SKM-1 treated with dmso at 0.1 percent for 144 hours (cell line): ENCODE data around the gene ADAMTSL3.
"Not testable (repeated sequence)": the region's sequence is repeated elsewhere in the genome, so short reads cannot be mapped to it uniquely, and the experiment has no call there.

ENCODE experiments used
- DNase-seq: peaks from one replicate; lab custom pipeline; 2025; ENCODE audit not compliant: unreplicated experiment; lab: John Stamatoyannopoulos, UW

Gene ADAMTSL3

GRCh38 chr15:84003791-84004503, 350.0 kb downstream of the ADAMTSL3 start:
- DNase-seq: no peak

DNA sequence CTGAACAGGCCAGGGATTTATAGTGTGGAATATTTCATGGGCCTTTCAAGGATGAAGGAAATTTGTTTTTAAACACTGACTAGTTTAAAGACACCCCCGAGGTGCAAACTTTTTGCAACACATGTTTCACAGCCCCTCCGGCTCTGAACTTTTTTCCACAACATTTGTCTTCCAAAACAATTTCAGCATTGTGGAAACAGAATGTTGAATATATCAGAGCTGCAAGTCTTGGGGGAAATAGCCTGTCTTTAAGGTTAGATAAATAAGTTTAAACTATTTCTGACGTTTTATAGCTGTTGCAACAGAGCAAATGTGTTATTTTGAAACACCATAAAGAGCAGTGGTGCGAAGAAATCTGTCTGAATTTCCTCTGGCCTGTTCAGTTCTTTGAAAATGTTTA, 352.5 kb downstream of the ADAMTSL3 start:
- no peak for DNase-seq

GRCh38 chr15:84009616-84010015, 355.7 kb downstream of the ADAMTSL3 start:
- no peak for DNase-seq

- no peak for DNase-seq
Measured at GRCh38 chr15:84010246-84010645, 356.3 kb downstream of the ADAMTSL3 start.

DNA sequence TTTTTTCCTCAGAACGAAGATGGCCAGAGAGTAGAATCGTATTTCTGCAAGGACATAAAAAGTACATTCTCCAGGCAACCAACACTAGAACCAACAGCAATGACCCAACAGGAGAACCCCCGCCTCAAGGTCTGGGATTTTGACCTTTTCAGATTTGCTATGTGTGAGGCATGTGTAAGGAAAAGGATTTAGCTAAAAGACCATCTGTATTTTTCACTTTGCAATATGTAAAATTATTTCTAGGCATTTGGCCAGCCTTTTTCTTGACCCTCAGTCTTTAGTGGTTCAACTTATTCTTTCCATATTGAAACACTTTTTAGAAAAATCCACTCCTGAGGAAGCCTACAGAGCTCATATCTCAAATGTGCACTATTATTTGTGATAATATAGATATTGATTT, 362.4 kb downstream of the ADAMTSL3 start:
- DNase-seq: no peak

DNA sequence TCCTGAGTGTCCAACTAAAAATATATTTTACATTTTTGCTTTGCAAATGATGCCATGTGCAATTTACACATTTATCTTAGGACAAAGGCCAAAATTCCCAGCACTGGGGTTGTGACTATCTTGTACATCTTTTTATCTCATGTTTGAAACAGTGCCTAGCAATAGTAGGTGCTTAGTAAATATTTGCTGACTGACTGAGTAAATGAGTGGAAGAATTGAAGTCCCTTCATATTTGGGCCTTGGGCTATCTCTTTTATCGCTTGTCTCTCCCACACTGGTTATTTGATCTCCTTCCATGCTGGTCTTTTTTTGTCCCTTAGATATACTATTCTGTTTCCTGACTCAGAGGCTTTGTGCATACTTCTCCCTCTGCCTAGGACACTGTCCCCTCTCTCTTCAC, 368.6 kb downstream of the ADAMTSL3 start:
- no peak for DNase-seq

DNA sequence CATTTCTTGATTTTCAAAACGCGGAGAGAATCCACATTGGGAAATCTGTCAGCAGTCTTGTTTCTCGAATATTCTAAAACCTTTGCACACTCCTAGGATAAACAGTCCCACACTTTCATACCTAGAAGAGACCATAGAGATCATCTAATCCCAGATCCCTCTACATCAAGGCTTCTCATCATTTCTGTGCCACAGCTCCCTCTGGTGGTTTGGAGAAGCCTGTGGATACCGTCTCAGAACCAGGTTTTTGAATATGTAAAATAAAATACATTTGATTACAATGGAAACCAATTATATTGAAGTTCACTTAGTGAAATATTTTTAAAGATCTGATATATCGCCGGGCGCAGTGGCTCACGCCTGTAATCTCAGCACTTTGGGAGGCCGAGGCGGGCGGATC, 369.7 kb downstream of the ADAMTSL3 start:
- DNase-seq: no peak

DNA sequence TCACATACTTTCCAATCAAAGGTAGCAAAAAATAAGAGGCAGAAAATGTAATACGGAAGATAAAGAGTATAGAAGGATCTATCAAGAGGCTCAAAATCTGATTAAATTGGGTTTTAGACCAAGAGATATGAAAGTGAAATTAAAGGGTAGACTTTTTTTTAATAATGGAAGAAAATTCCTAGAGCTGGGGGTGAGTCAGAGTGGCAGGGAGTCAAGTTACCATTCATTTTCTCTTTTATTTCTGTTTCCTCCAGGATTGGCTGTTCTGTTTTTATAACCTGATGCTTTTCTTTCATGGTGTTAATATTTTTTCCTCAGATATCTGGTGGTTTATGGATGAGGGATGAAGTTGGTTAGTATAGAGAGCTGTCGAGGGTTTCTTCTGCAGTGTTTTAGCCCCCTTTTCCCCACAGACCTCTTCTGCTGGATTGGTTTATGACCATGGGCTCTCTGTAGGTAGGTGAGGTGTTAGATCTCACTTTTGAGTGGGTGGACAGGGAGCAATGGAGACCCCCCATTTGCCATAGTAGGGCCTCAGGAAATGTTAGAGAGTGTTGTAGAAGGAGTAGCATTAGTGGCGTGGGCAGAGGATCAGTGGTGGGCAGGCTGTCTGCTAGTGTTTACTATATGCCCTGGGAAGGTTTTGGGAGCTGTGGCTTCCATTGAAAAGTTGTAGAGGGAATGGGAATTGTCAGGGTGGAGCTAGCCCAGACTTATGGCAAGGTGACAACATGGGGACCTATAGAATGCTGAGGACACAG, 380.1 kb downstream of the ADAMTSL3 start:
- DNase-seq: no peak

DNA sequence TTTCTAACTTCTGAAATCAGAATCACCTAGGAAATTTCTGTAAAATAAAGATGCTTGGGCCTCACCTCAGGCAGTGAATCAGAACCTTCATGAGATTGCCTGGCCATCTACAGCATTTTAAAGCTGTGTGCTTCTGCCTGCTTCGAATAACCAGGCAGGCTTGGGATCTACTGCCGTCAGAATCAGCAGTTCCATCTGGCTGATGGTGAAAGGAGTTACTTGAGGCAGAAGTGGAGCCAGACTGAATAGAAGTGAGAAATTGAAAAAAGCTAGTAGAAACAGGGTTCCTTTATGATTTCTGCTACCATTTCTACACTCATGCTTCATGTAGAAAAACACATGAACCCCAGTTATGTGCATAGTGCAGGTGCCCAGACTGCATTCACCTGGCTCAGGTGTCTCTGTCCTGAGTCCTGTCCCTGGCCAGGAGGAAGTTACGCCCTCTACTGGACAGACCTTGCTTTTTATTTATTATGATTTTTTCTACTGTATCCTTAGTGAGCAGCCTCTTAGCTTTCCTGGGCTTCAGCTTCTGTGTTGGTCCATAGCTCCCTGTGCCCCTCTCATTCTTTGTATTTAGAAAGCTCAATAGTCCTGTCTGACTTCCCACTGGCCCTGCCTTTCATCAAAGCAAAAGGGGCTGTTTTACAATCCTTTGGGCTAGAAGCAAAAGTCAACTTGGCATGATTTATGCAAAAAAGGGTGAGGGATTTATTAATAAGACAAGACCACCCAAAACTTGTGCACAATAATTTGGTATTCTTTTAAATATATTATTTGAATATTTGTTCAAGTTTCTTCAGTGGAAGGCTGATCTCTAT, 380.9 kb downstream of the ADAMTSL3 start:
- DNase-seq: peak; percentile 17

GRCh38 chr15:84035399-84035766, 381.5 kb downstream of the ADAMTSL3 start:
- peak; percentile 57 for DNase-seq

DNA sequence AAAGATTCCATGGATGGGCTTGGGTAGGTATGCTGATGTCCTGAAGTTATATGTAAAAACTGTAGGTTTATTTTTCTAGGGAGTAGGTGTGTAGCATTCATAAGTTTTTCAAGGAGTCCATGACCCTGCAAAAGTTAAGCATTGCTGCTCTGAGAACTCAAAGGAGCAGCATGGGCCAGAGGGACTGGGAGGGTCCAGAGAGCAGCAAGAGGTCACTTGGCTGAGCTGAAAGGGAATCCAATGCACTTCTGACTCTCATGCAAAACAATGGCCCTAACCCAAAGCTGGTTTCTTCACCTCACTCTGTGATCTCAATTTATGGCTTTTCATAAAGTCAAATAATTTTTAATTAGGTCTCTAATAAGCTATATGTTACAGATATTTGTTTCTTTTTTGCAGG, 383.4 kb downstream of the ADAMTSL3 start:
- no peak for DNase-seq

DNA sequence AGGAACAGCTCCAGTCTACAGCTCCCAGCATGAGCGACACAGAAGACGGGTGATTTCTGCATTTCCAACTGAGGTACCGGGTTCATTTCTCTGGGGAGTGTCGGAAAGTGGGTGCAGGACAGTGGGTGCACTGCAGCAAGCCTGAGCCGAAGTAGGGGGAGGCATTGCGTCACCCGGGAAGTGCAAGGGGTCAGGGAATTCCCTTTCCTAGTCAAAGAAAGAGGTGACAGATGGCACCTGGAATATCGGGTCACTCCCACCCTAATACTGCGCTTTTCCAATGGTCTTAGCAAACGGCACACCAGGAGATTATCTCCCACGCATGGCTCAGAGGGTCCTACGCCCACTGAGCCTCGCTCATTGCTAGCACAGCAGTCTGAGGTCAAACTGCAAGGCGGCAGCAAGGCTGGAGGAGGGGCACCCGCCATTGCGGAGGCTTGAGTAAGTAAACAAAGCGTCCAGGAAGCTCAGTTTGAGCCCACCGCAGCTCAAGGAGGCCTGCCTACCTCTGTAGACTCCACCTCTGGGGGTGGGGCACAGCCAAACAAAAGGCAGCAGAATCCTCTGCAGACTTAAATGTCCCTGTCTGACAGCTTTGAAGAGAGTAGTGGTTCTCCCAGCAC, 388.6 kb downstream of the ADAMTSL3 start:
- DNase-seq: not testable (repeated sequence)

- DNase-seq: no peak
Measured at GRCh38 chr15:84046064-84046637, 392.2 kb downstream of the ADAMTSL3 start.

GRCh38 chr15:84049480-84049879, 395.6 kb downstream of the ADAMTSL3 start:
- not testable (repeated sequence) for DNase-seq

- DNase-seq: no peak
Measured at GRCh38 chr15:84050076-84050475, 396.2 kb downstream of the ADAMTSL3 start.

DNA sequence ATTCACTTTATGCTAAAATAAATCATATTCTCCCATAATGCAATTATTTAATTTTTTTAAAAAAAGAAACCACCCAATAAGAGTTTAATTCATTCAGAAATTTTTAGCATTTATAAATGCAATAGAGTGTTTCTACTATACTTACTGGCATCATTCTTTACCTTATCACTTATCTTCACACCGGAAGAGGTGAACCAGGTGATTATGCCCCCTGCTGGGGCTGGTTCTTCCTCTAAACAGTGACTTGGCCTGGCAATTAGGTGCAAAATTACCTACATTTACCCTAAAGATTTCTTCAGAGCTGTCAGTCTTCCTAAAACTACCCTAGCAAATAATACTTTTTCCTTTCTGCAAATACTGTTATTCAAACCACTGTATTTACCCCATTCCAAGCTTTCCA, 397.2 kb downstream of the ADAMTSL3 start:
- DNase-seq: not testable (repeated sequence)

GRCh38 chr15:84054544-84054943, 400.6 kb downstream of the ADAMTSL3 start:
- not testable (repeated sequence) for DNase-seq

DNA sequence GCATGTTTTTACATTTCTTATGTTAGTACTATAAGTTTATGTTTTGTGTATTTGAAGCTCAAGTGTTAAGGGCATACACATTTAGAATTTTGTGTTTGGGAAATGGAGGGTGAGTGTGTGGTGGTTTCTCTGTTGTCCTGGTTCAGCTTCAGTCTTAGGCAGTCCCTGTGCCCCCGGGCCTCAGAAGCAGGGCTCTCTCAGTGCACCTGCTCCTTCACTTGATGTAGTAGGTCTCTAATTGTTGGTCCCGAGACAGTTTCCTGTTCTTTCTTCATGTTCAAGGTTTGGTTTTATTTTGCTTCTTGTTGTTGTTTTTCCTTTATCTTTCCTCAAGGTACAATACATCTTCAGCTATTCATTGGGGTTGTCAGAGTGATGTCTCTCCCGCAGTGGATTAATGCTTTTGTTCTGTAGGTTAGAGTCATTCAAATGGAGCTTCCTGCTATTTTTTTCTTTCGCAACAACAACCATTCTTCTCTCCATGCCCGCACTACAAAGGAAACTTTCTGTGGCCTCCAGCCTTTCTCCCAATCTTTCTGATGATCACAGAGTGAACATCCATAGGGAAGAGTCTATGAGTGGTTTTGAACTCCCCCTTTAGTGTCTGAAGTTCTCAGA, 403.9 kb downstream of the ADAMTSL3 start:
- no peak for DNase-seq

DNA sequence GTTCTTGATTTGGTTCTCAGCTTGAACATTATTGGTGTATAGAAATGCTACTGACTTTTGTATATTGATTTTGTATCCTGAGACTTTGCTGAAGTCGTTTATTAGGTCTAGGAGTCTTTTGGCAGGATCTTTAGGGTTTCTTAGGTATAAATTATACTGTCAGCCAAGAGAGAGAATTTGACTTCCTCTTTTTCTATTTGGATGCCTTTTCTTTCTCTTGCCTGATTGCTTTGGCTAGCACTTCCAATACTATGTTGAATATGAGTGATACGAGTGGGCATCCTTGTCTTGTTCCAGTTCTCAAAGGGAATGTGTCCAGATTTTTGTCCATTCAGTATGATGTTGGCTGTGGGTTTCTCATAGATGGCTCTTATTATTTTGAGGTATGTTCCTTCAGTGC, 409.8 kb downstream of the ADAMTSL3 start:
- DNase-seq: not testable (repeated sequence)

DNA sequence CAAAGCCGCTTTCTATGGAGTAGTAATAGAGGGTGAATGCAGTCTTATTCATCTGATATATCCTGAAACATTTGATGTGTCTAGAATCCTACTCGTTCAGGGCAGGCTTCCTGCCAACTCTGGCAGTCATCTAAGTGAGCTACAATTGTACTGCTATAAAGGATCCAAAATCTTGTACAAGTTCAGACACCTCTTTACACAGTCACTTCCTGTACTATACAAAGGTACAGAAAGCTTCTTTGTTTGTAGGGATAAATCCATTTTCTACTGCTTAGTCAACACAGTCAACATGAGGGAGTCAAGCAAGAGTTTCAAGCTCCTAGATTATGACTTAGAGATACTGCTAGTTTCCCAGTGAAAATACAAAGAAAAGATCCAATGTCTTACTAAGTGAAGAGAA, 414.8 kb downstream of the ADAMTSL3 start:
- DNase-seq: not testable (repeated sequence)
